GM23338 (cell line): ENCODE results near the gene MFSD2A. TPM values are rescaled to one million over a fixed set of nuclear protein-coding genes. Genes with fewer than 3 reads are reported as not detected.

Source experiments
- ATAC-seq: fragments of 200-7000 bp; cut with Tn5 transposase; 3 replicates; pipeline ENCODE4 v1.9.1; 2020
- DNase-seq: peaks from one replicate; pipeline ENCODE4 v3.0.0-alpha.2; 2015; ENCODE audit warnings: low spot score
- H2AFZ ChIP-seq: fragments of 200-600 bp; sonication (generic); 2 replicates; pipeline ENCODE4 v1.8.0; 2016; ENCODE audit warnings: antibody characterized with exemption, mild to moderate bottlenecking, moderate library complexity
- H3F3A ChIP-seq: fragments of 200-600 bp; sonication (generic); replicated peaks from 2 replicates; pipeline ENCODE4 v1.8.0; 2017; ENCODE audit warnings: antibody characterized with exemption, mixed run types, low read depth
- H3K27ac ChIP-seq: fragments of 200-600 bp; sonication (generic); 2 replicates; pipeline ENCODE4 v1.6.1; 2016; ENCODE audit warnings: low read depth
- H3K27me3 ChIP-seq: fragments of 200-600 bp; sonication (generic); 2 replicates; pipeline ENCODE4 v1.8.0; 2016; ENCODE audit warnings: mild to moderate bottlenecking, mixed run types, moderate library complexity; ENCODE audit not compliant: insufficient read depth
- H3K36me3 ChIP-seq: fragments of 200-600 bp; sonication (generic); 2 replicates; pipeline ENCODE4 v1.8.0; 2016; ENCODE audit warnings: mild to moderate bottlenecking; ENCODE audit not compliant: insufficient read depth
- H3K4me1 ChIP-seq: fragments of 200-600 bp; sonication (generic); 2 replicates; pipeline ENCODE4 v1.8.0; 2016; ENCODE audit warnings: mild to moderate bottlenecking, moderate library complexity; ENCODE audit not compliant: insufficient read depth
- H3K4me2 ChIP-seq: fragments of 200-600 bp; sonication (generic); 2 replicates; pipeline ENCODE4 v1.7.1; 2017; ENCODE audit warnings: mixed run types
- H3K4me3 ChIP-seq: fragments of 200-600 bp; sonication (generic); 2 replicates; pipeline ENCODE4 v1.6.1; 2016; ENCODE audit warnings: mixed run types
- H3K79me2 ChIP-seq: fragments of 200-600 bp; sonication (generic); replicated peaks from 2 replicates; pipeline ENCODE4 v1.8.0; 2017; ENCODE audit warnings: mild to moderate bottlenecking; ENCODE audit not compliant: insufficient read depth
- H3K9me2 ChIP-seq: fragments of 200-600 bp; sonication (generic); 2 replicates; pipeline ENCODE4 v1.8.0; 2017; ENCODE audit not compliant: insufficient read depth
- H4K20me1 ChIP-seq: fragments of 200-600 bp; sonication (generic); replicated peaks from 2 replicates; pipeline ENCODE4 v1.8.0; 2017; ENCODE audit warnings: mild to moderate bottlenecking; ENCODE audit not compliant: insufficient read depth
- H3K27ac Mint-ChIP-seq: 2 replicates; pipeline ENCODE4 v1.8.0; 2020; ENCODE audit warnings: inconsistent platforms, mild to moderate bottlenecking, moderate library complexity, mixed read lengths
- H3K27me3 Mint-ChIP-seq: 3 replicates; pipeline ENCODE4 v1.8.0; 2022; ENCODE audit warnings: low read depth, mild to moderate bottlenecking, moderate library complexity, mixed read lengths, inconsistent platforms; ENCODE audit not compliant: insufficient read depth, poor library complexity
- H3K36me3 Mint-ChIP-seq: 3 replicates; pipeline ENCODE4 v1.8.0; 2021; ENCODE audit warnings: low read depth, mild to moderate bottlenecking, inconsistent platforms, moderate library complexity, mixed read lengths
- H3K4me1 Mint-ChIP-seq: 3 replicates; pipeline ENCODE4 v1.8.0; 2020; ENCODE audit warnings: mild to moderate bottlenecking, inconsistent platforms, mixed read lengths
- H3K4me3 Mint-ChIP-seq: 3 replicates; pipeline ENCODE4 v1.8.0; 2021; ENCODE audit warnings: moderate library complexity, mild to moderate bottlenecking, inconsistent platforms, mixed read lengths
- H3K9me3 Mint-ChIP-seq: 3 replicates; pipeline ENCODE4 v1.8.0; 2020; ENCODE audit warnings: moderate library complexity, mild to moderate bottlenecking, inconsistent platforms, mixed read lengths
- CREB1 ChIP-seq: fragments of 250-450 bp; sonication (Bioruptor Pico); IDR thresholded peaks from 2 replicates; pipeline ENCODE4 v1.5.0; 2020; ENCODE audit warnings: low read depth, mild to moderate bottlenecking, moderate library complexity
- CTCF ChIP-seq, 2 experiments: fragments of 200-600 bp in 1 of 2; sonication (generic) in 1 of 2; conservative IDR thresholded peaks; 2 replicates each; pipeline versions ENCODE4 v1.5.1 to v1.6.1; 2016 to 2017; ENCODE audit warnings: antibody characterized with exemption in 2 of 2, low read depth in 2 of 2, mild to moderate bottlenecking in 2 of 2, moderate library complexity in 1 of 2
- ETS1 ChIP-seq: IDR thresholded peaks from 2 replicates; pipeline ENCODE4 v1.6.1; 2016; ENCODE audit warnings: antibody characterized with exemption
- EZH2 ChIP-seq: fragments of 200-600 bp; sonication (generic); IDR thresholded peaks from one replicate; pipeline ENCODE4 v1.8.0; 2017; ENCODE audit warnings: antibody characterized with exemption, mild to moderate bottlenecking, low read depth; ENCODE audit not compliant: unreplicated experiment
- EZH2phosphoT487 ChIP-seq: fragments of 200-600 bp; sonication (generic); IDR thresholded peaks from one replicate; pipeline ENCODE4 v1.8.1; 2018; ENCODE audit warnings: antibody characterized with exemption; ENCODE audit not compliant: unreplicated experiment
- JUNB ChIP-seq: IDR thresholded peaks from one replicate; pipeline ENCODE4 v1.6.1; 2016; ENCODE audit warnings: antibody characterized with exemption; ENCODE audit not compliant: unreplicated experiment
- NANOG ChIP-seq: IDR thresholded peaks from 2 replicates; pipeline ENCODE4 v1.6.1; 2016; ENCODE audit warnings: antibody characterized with exemption, borderline replicate concordance
- POLR2AphosphoS5 ChIP-seq: IDR thresholded peaks from 2 replicates; pipeline ENCODE4 v1.6.1; 2016; ENCODE audit warnings: antibody characterized with exemption, low read depth
- REST ChIP-seq: IDR thresholded peaks from one replicate; pipeline ENCODE4 v1.6.1; 2018; ENCODE audit warnings: antibody characterized with exemption; ENCODE audit not compliant: unreplicated experiment
- STAT1 ChIP-seq: IDR thresholded peaks from one replicate; pipeline ENCODE4 v1.6.1; 2016; ENCODE audit warnings: antibody characterized with exemption; ENCODE audit not compliant: unreplicated experiment
- ZNF114 ChIP-seq: fragments of 250-450 bp; sonication (Bioruptor Pico); IDR thresholded peaks from 2 replicates; pipeline ENCODE4 v1.5.0; 2020; ENCODE audit warnings: mild to moderate bottlenecking, moderate library complexity
- ZNF331 ChIP-seq: fragments of 250-450 bp; sonication (Bioruptor Pico); IDR thresholded peaks from 2 replicates; pipeline ENCODE4 v1.5.0; 2020; ENCODE audit warnings: low read depth, mild to moderate bottlenecking, moderate library complexity
- ZNF462 ChIP-seq: fragments of 250-450 bp; sonication (Bioruptor Pico); IDR thresholded peaks from 2 replicates; pipeline ENCODE4 v1.5.0; 2020; ENCODE audit warnings: mild to moderate bottlenecking, moderate library complexity
- polyA plus RNA-seq: library from polyadenylated mRNA; unstranded; fragments of >200 nt; fragmentation: Nextera tagmentation; extraction: Ambion mirVana; gene quantifications from 2 replicates; pipeline ENCODE4 v1.2.1, GENCODE V29; 2016
- total RNA-seq: library from RNA; depleted of rRNA; stranded (reverse); fragments of >200 nt; shearing (Covaris generic); gene quantifications from 2 replicates; pipeline ENCODE4 v1.2.3, GENCODE V29; 2014

The MFSD2A gene
- total and polyA plus RNA-seq, 2 experiments from 2014 or later: 16.1 to 23.9 TPM

- no peak for DNase-seq
- no peak for TF ChIP-seq ETS1
- no peak for TF ChIP-seq POLR2AphosphoS5
- no peak for TF ChIP-seq REST
- no peak for TF ChIP-seq CTCF (conservative IDR thresholded peaks at IDR 0.05; ENCODE audit: low read depth in 2 of 2)
- no peak for TF ChIP-seq JUNB
- no peak for TF ChIP-seq CREB1 (CRISPR knock-in tag)
- no peak for TF ChIP-seq EZH2
- no peak for TF ChIP-seq EZH2phosphoT487
- no peak for TF ChIP-seq ZNF331 (CRISPR knock-in tag)
- TF ChIP-seq ZNF114 (CRISPR knock-in tag): no peak
- TF ChIP-seq STAT1: no peak
- TF ChIP-seq NANOG: no peak
- TF ChIP-seq ZNF462: no peak
These were observed 10.4 kb upstream of the MFSD2A start for GRCh38 chr1:39944410-39945112.

More at GRCh38 chr1:39944410-39945112, 10.4 kb upstream of the MFSD2A start:
- H3K27ac Mint-ChIP-seq: no peak overlapping the region
- H3F3A ChIP-seq: no peaks in the 10 kb centered on the region
- no peaks in the 10 kb centered on the region for H3K9me2 ChIP-seq
- H3K4me3 Mint-ChIP-seq: no peak overlapping the region
- H3K27me3 ChIP-seq: no peaks in the 10 kb centered on the region
- H3K4me1 Mint-ChIP-seq: peaks cover 18% of the 10 kb centered on the region
- H3K27me3 Mint-ChIP-seq: peaks cover 4% of the 10 kb centered on the region
- no peaks in the 10 kb centered on the region for H4K20me1 ChIP-seq
- ATAC-seq: no peak
- H2AFZ ChIP-seq: peak overlapping the region; percentile 92; the same call in 1 of the 2 replicates
- H3K4me3 ChIP-seq: no peak overlapping the region
- H3K27ac ChIP-seq: no peak overlapping the region
- H3K9me3 Mint-ChIP-seq: no peaks in the 10 kb centered on the region
- no peak overlapping the region for H3K4me2 ChIP-seq
- no peaks in the 10 kb centered on the region for H3K36me3 Mint-ChIP-seq
- H3K36me3 ChIP-seq: no peaks in the 10 kb centered on the region
- H3K79me2 ChIP-seq: no peaks in the 10 kb centered on the region
- H3K4me1 ChIP-seq: peaks cover 22% of the 10 kb centered on the region
